Spleen (tissue), 7 donors: ENCODE measurements around the gene LYRM2.

ENCODE experiments used
- CTCF ChIP-seq, 11 experiments: fragments of 200-600 bp in 7 of 11; fragments of 450-650 bp in 4 of 11; sonication (generic) in 4 of 11; IDR thresholded peaks in 8 of 11; conservative IDR thresholded peaks in 3 of 11; 1 replicate in 7 of 11; 2 replicates in 4 of 11; pipeline versions ENCODE4 v1.4.0 to v1.8.0; 2016 to 2021; ENCODE audit warnings: antibody characterized with exemption in 11 of 11, inconsistent platforms in 4 of 11, mild to moderate bottlenecking in 1 of 11
- POLR2A ChIP-seq, 3 donors: fragments of 450-650 bp; IDR thresholded peaks; one replicate each; pipeline ENCODE4 v1.5.1; 2017; ENCODE audit warnings: antibody characterized with exemption in 3 of 3, mild to moderate bottlenecking in 1 of 3
- POLR2AphosphoS5 ChIP-seq, 3 donors: sonication (generic); formaldehyde crosslinking; IDR thresholded peaks; one replicate each; pipeline ENCODE4 v1.5.1; 2017; ENCODE audit warnings: antibody characterized with exemption in 3 of 3
- donor health status: DM: no; HTN: no; CAD: no; lungs with moderate emphysema.
- donor health status: DM: no; HTN: no; CAD: no.
- donor health status: DM: no; HTN: no; CAD: no.

- TF ChIP-seq POLR2A (IDR thresholded peaks at IDR 0.05), result no peak
- TF ChIP-seq CTCF (IDR thresholded peaks at IDR 0.05 in 8 of 11, conservative IDR thresholded peaks at IDR 0.05 in 3 of 11), result no peak
- no peak for TF ChIP-seq POLR2AphosphoS5 (IDR thresholded peaks at IDR 0.05)
These were observed 41.6 kb upstream of the LYRM2 start for GRCh38 chr6:89680150-89680549.
